A549 (cell line): Measurements from ENCODE around the gene HOXC12. TPM values are rescaled to one million over a fixed set of nuclear protein-coding genes. Genes with fewer than 3 reads are reported as not detected.

Experiments
- ATAC-seq, 2 experiments: fragments of 200-7000 bp in 1 of 2; fragments of >200 bp in 1 of 2; cut with Nextera tagmentation in 1 of 2; cut with Tn5 transposase in 1 of 2; 3 replicates each; pipeline versions ENCODE4 v1.8.0 to v1.9.1; 2018 to 2020; ENCODE audit warnings: mild to moderate bottlenecking in 1 of 2, moderate library complexity in 1 of 2
- CTCF ChIA-PET: fragments of 300-600 bp; sonication (Branson Sonifier 250); formaldehyde crosslinking; extraction: SDS; loops from one replicate; lab custom pipeline; 2021; ENCODE audit warnings: antibody characterized with exemption, inconsistent platforms; lab: Yijun Ruan, JAX
- POLR2A ChIA-PET: fragments of 350-600 bp; formaldehyde crosslinking; extraction: SDS; loops from one replicate; lab custom pipeline; 2021; ENCODE audit warnings: antibody characterized with exemption, inconsistent platforms; lab: Yijun Ruan, JAX
- DNase-seq, 2 experiments: peaks; one replicate each; pipeline versions ENCODE4 v3.0.0 to v3.0.0-alpha.2; 2011 to 2016; ENCODE audit warnings: low read depth in 1 of 2, low spot score in 1 of 2
- FAIRE-seq: peaks from 2 replicates; lab custom pipeline; 2011; peaks lifted over from hg19 to GRCh38; lab: Jason Lieb, UNC
- H3K27ac ChIP-seq, 2 experiments: fragments of >200 bp; sonication (Bioruptor Twin); formaldehyde crosslinking; 3 replicates each; pipeline ENCODE4 v1.5.1; 2016 to 2017
- H3K4me1 ChIP-seq: fragments of >200 bp; sonication (Bioruptor Twin); formaldehyde crosslinking; 3 replicates; pipeline ENCODE4 v1.6.1; 2016
- H3K4me2 ChIP-seq: fragments of >200 bp; sonication (Bioruptor Twin); formaldehyde crosslinking; 3 replicates; pipeline ENCODE4 v1.6.1; 2016
- H3K4me3 ChIP-seq: fragments of >200 bp; sonication (Bioruptor Twin); formaldehyde crosslinking; 3 replicates; pipeline ENCODE4 v1.5.1; 2016
- H3K9me3 ChIP-seq: fragments of >200 bp; sonication (Bioruptor Twin); formaldehyde crosslinking; 3 replicates; pipeline ENCODE4 v1.6.1; 2016
- CBX8 ChIP-seq: fragments of 200-600 bp; sonication (generic); IDR thresholded peaks from 2 replicates; pipeline ENCODE4 v1.6.1; 2016
- CEBPB ChIP-seq, 2 experiments: fragments of >200 bp in 1 of 2; sonication (Bioruptor Twin) in 1 of 2; formaldehyde crosslinking in 1 of 2; IDR thresholded peaks; 2 replicates each; pipeline ENCODE4 v1.6.1; 2012 to 2016
- CHD2 ChIP-seq: fragments of 150-350 bp; IDR thresholded peaks from 2 replicates; pipeline ENCODE4 v1.6.1; 2014; ENCODE audit warnings: low read length; ENCODE audit not compliant: partially characterized antibody
- EHF ChIP-seq: fragments of 250-450 bp; sonication (Bioruptor Pico); IDR thresholded peaks from 2 replicates; pipeline ENCODE4 v1.5.0; 2020; ENCODE audit warnings: mild to moderate bottlenecking
- FOSB ChIP-seq: fragments of 250-450 bp; sonication (Bioruptor Pico); IDR thresholded peaks from 2 replicates; pipeline ENCODE4 v1.5.0; 2020; ENCODE audit warnings: mild to moderate bottlenecking, moderate library complexity
- GATA3 ChIP-seq: IDR thresholded peaks from 2 replicates; pipeline ENCODE4 v1.6.1; 2012; ENCODE audit warnings: borderline replicate concordance
- HEYL ChIP-seq: fragments of 250-450 bp; sonication (Bioruptor Pico); IDR thresholded peaks from 2 replicates; pipeline ENCODE4 v1.8.0; 2021; ENCODE audit warnings: mild to moderate bottlenecking, moderate library complexity
- HOXB13 ChIP-seq: fragments of 250-450 bp; sonication (Bioruptor Pico); IDR thresholded peaks from 2 replicates; pipeline ENCODE4 v1.5.0; 2020; ENCODE audit warnings: low read depth, mild to moderate bottlenecking, moderate library complexity
- JUNB ChIP-seq: fragments of >200 bp; sonication (Bioruptor Twin); formaldehyde crosslinking; IDR thresholded peaks from 2 replicates; pipeline ENCODE4 v1.6.1; 2016
- MAFK ChIP-seq: fragments of 450-650 bp; IDR thresholded peaks from 2 replicates; pipeline ENCODE4 v1.6.1; 2014; ENCODE audit not compliant: partially characterized antibody
- POLR2AphosphoS2 ChIP-seq: conservative IDR thresholded peaks from 2 replicates; pipeline ENCODE4 v1.6.1; 2012; ENCODE audit warnings: low read length, improper control_type of control experiment, inconsistent platforms
- RARB ChIP-seq: fragments of 250-450 bp; sonication (Bioruptor Pico); IDR thresholded peaks from 2 replicates; pipeline ENCODE4 v1.8.0; 2021; ENCODE audit warnings: mild to moderate bottlenecking, moderate library complexity
- SMC3 ChIP-seq: fragments of >200 bp; sonication (Bioruptor Twin); formaldehyde crosslinking; IDR thresholded peaks from 3 replicates; pipeline ENCODE4 v1.6.1; 2018; ENCODE audit warnings: inconsistent platforms
- ZC3H11A ChIP-seq: fragments of 450-650 bp; IDR thresholded peaks from 2 replicates; pipeline ENCODE4 v1.6.1; 2014; ENCODE audit warnings: antibody characterized with exemption, mild to moderate bottlenecking
- ZFP36 ChIP-seq: fragments of 450-650 bp; IDR thresholded peaks from 2 replicates; pipeline ENCODE4 v1.6.1; 2014; ENCODE audit warnings: borderline replicate concordance; ENCODE audit not compliant: partially characterized antibody
- ZNF302 ChIP-seq: fragments of 250-450 bp; sonication (Bioruptor Pico); IDR thresholded peaks from 2 replicates; pipeline ENCODE4 v1.9.0; 2021; ENCODE audit warnings: inconsistent platforms, mild to moderate bottlenecking, moderate library complexity
- WGBS: methylation state at CpG from one replicate; pipeline ENCODE4 v1.1.6; 2017; ENCODE audit errors: missing lambda C conversion rate; 5-methylcytosine and 5-hydroxymethylcytosine counted together
- polyA plus RNA-seq, 4 experiments: library from polyadenylated mRNA; depleted of rRNA in 3 of 4; stranded (reverse); fragments of >200 nt; fragmentation: RNase III in 1 of 4; extraction: RNeasy Plus Mini Kit Qiagen cat#74134 plus additional on column Dnase treatment in 1 of 4; gene quantifications; 2 replicates in 3 of 4; 3 replicates in 1 of 4; pipeline ENCODE4 v1.2.3, GENCODE V29; 2011 to 2017
- TF ChIP-seq, protein P1 (sequence below): fragments of >200 bp; sonication (Bioruptor Twin); formaldehyde crosslinking; IDR thresholded peaks from 3 replicates; pipeline ENCODE4 v1.6.1; 2016
- TF ChIP-seq, protein P2 (sequence below): fragments of >200 bp; sonication (Bioruptor Twin); formaldehyde crosslinking; IDR thresholded peaks from 3 replicates; pipeline ENCODE4 v1.5.1; 2016
- TF ChIP-seq, protein P3 (sequence below): fragments of 200-600 bp; sonication (generic); IDR thresholded peaks from 2 replicates; pipeline ENCODE4 v1.6.1; 2016; ENCODE audit warnings: antibody characterized with exemption, mild to moderate bottlenecking, moderate library complexity
- TF ChIP-seq, protein P4 (sequence below): fragments of 450-650 bp; IDR thresholded peaks from 2 replicates; pipeline ENCODE4 v1.6.1; 2014; ENCODE audit warnings: antibody characterized with exemption

Gene HOXC12
- polyA plus RNA-seq, 2 of the 4 experiments (the other 2 are of a cell fraction) = not detected

DNA sequence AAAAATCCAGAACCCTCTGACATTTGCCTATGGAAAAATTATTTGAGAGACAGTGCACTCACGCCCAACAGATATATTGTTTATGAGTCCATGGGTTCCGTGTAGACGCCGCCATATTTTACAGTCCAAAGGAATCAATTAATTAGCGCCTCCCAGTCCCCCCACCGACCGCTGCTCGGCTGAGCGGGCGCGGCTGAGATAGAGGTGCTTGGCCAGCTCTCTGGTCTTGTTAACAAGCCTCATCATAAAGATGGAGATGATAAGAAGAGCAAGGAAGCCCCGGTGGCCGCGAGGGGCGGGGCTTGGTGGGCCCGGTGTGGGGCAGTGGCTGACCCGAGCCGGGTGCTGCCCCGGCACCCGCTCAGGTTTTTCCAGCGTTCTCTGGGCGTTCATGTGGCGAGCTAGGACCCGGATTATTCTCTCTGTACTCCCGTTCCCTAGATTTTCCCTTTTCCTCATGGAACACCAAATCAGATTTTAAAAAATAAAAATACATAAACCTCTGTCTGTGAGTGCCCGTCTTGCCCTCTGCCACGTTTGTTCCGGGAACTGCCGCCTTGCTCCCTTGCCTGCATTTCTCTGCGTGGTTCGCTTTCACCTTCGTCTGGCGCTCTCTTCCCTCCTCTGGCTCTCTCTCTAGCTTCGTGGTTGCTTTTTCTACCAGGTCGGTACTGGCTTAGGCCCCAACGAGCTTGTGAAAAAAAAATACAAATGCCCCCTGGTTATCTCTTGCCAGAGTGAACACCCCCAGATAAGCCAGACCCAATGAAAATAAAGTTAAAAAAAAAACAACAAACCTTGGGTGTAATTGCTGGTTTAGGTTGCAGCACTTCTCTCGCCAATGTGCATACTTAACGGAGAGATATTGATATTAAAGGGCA, 9.0 kb downstream of the HOXC12 start:
- 88% methylated on average over 38 of the region's 38 CpGs for WGBS
- Histone ChIP-seq H3K9me3 (no peaks in the 10 kb centered on the region), H3K4me2 (no peak overlapping the region), H3K4me1 (peaks cover 9% of the 10 kb centered on the region; the same call in 1 of the 3 replicates), H3K27ac (no peak overlapping the region), H3K4me3 (no peak overlapping the region)
- DNase-seq (no peak), ATAC-seq (no peak), FAIRE-seq (no peak)
- ChIA-PET POLR2A (no interaction called here), CTCF (interaction anchor here (0.9 to 2.6 kb wide), 7 partner anchors 21 to 217 kb away, joined by 3 to 9 read pairs (median 4); partner anchors contain the start of genes HOXC10 and HOXC13)
- TF ChIP-seq, protein P1, sequence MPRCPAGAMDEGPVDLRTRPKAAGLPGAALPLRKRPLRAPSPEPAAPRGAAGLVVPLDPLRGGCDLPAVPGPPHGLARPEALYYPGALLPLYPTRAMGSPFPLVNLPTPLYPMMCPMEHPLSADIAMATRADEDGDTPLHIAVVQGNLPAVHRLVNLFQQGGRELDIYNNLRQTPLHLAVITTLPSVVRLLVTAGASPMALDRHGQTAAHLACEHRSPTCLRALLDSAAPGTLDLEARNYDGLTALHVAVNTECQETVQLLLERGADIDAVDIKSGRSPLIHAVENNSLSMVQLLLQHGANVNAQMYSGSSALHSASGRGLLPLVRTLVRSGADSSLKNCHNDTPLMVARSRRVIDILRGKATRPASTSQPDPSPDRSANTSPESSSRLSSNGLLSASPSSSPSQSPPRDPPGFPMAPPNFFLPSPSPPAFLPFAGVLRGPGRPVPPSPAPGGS = no peak
- no peak for TF ChIP-seq EHF
- TF ChIP-seq, protein P2, sequence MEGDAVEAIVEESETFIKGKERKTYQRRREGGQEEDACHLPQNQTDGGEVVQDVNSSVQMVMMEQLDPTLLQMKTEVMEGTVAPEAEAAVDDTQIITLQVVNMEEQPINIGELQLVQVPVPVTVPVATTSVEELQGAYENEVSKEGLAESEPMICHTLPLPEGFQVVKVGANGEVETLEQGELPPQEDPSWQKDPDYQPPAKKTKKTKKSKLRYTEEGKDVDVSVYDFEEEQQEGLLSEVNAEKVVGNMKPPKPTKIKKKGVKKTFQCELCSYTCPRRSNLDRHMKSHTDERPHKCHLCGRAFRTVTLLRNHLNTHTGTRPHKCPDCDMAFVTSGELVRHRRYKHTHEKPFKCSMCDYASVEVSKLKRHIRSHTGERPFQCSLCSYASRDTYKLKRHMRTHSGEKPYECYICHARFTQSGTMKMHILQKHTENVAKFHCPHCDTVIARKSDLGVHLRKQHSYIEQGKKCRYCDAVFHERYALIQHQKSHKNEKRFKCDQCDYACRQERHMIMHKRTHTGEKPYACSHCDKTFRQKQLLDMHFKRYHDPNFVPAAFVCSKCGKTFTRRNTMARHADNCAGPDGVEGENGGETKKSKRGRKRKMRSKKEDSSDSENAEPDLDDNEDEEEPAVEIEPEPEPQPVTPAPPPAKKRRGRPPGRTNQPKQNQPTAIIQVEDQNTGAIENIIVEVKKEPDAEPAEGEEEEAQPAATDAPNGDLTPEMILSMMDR = no peak
- no peak for TF ChIP-seq ZC3H11A
- TF ChIP-seq CEBPB (IDR thresholded peaks at IDR 0.05) = no peak
- no peak for TF ChIP-seq ZNF302 (CRISPR knock-in tag)
- TF ChIP-seq POLR2AphosphoS2 = no peak
- TF ChIP-seq CHD2 = no peak
- no peak for TF ChIP-seq SMC3
- no peak for TF ChIP-seq ZFP36
- TF ChIP-seq CBX8 = no peak
- no peak for TF ChIP-seq HOXB13 (CRISPR knock-in tag)
- no peak for TF ChIP-seq FOSB (CRISPR knock-in tag)
- TF ChIP-seq, protein P3, sequence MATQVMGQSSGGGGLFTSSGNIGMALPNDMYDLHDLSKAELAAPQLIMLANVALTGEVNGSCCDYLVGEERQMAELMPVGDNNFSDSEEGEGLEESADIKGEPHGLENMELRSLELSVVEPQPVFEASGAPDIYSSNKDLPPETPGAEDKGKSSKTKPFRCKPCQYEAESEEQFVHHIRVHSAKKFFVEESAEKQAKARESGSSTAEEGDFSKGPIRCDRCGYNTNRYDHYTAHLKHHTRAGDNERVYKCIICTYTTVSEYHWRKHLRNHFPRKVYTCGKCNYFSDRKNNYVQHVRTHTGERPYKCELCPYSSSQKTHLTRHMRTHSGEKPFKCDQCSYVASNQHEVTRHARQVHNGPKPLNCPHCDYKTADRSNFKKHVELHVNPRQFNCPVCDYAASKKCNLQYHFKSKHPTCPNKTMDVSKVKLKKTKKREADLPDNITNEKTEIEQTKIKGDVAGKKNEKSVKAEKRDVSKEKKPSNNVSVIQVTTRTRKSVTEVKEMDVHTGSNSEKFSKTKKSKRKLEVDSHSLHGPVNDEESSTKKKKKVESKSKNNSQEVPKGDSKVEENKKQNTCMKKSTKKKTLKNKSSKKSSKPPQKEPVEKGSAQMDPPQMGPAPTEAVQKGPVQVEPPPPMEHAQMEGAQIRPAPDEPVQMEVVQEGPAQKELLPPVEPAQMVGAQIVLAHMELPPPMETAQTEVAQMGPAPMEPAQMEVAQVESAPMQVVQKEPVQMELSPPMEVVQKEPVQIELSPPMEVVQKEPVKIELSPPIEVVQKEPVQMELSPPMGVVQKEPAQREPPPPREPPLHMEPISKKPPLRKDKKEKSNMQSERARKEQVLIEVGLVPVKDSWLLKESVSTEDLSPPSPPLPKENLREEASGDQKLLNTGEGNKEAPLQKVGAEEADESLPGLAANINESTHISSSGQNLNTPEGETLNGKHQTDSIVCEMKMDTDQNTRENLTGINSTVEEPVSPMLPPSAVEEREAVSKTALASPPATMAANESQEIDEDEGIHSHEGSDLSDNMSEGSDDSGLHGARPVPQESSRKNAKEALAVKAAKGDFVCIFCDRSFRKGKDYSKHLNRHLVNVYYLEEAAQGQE = no peak
- no peak for TF ChIP-seq HEYL (CRISPR knock-in tag)
- TF ChIP-seq MAFK = no peak
- TF ChIP-seq, protein P4, sequence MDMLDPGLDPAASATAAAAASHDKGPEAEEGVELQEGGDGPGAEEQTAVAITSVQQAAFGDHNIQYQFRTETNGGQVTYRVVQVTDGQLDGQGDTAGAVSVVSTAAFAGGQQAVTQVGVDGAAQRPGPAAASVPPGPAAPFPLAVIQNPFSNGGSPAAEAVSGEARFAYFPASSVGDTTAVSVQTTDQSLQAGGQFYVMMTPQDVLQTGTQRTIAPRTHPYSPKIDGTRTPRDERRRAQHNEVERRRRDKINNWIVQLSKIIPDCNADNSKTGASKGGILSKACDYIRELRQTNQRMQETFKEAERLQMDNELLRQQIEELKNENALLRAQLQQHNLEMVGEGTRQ = no peak
- no peak for TF ChIP-seq GATA3
- no peak for TF ChIP-seq JUNB
- TF ChIP-seq RARB (CRISPR knock-in tag) = no peak
